SK-N-SH (cell line): ENCODE measurements around the gene MOCS2. TPM values are rescaled to one million over a fixed set of nuclear protein-coding genes. Genes with fewer than 3 reads are reported as not detected.

Experiments
- CTCF ChIA-PET: fragments of 300-600, 350-600 bp; formaldehyde crosslinking; extraction: SDS; loops from one replicate; lab custom pipeline; 2021; lab: Yijun Ruan, JAX
- POLR2A ChIA-PET: fragments of 350-600 bp; sonication (Branson Sonifier 250); formaldehyde crosslinking; extraction: SDS; loops from one replicate; lab custom pipeline; 2020; ENCODE audit warnings: antibody characterized with exemption, inconsistent platforms; lab: Yijun Ruan, JAX
- DNase-seq: peaks from one replicate; pipeline ENCODE4 v3.0.0; 2012
- H2AFZ ChIP-seq: fragments of 200-600 bp; sonication (generic); 2 replicates; pipeline ENCODE4 v1.8.1; 2016; ENCODE audit warnings: antibody characterized with exemption, mild to moderate bottlenecking, low read depth
- H3F3A ChIP-seq: fragments of 200-600 bp; sonication (generic); replicated peaks from 2 replicates; pipeline ENCODE3; 2016; ENCODE audit warnings: antibody characterized with exemption, mild to moderate bottlenecking; ENCODE audit not compliant: insufficient read depth
- H3K27ac ChIP-seq, 2 experiments: fragments of 200-500 bp in 1 of 2; fragments of 200-600 bp in 1 of 2; sonication (Bioruptor generic) in 1 of 2; sonication (generic), shearing (Covaris generic) in 1 of 2; 2 replicates each; pipeline versions ENCODE4 v1.5.1 to v1.6.1; 2014 to 2016; ENCODE audit warnings: low read depth in 2 of 2, inconsistent platforms in 1 of 2, low read length in 1 of 2, mild to moderate bottlenecking in 1 of 2, mixed read lengths in 1 of 2
- H3K27me3 ChIP-seq: fragments of 200-600 bp; sonication (generic), shearing (Covaris generic); 2 replicates; pipeline ENCODE4 v1.6.1; 2016; ENCODE audit warnings: mixed run types; ENCODE audit not compliant: insufficient read depth
- H3K36me3 ChIP-seq, 2 experiments: fragments of 200-500 bp in 1 of 2; fragments of 200-600 bp in 1 of 2; sonication (Bioruptor generic) in 1 of 2; sonication (generic) in 1 of 2; replicated peaks in 1 of 2; 2 replicates each; pipeline versions ENCODE3 to v1.5.1; 2014 to 2016; ENCODE audit warnings: low read length in 1 of 2, mild to moderate bottlenecking in 1 of 2; ENCODE audit not compliant: insufficient read depth in 2 of 2, control insufficient read depth in 1 of 2
- H3K4me1 ChIP-seq, 2 experiments: fragments of 200-500 bp in 1 of 2; fragments of 200-600 bp in 1 of 2; sonication (Bioruptor generic) in 1 of 2; sonication (generic), shearing (Covaris generic) in 1 of 2; 2 replicates each; pipeline versions ENCODE4 v1.5.1 to v1.6.1; 2014 to 2016; ENCODE audit warnings: low read depth in 1 of 2, low read length in 1 of 2, mixed run types in 1 of 2; ENCODE audit not compliant: insufficient read depth in 2 of 2, control insufficient read depth in 1 of 2
- H3K4me2 ChIP-seq: fragments of 200-600 bp; sonication (generic), shearing (Covaris generic); 2 replicates; pipeline ENCODE4 v1.6.1; 2017; ENCODE audit warnings: mixed run types
- H3K4me3 ChIP-seq, 2 experiments: fragments of 200-500 bp in 1 of 2; fragments of 200-600 bp in 1 of 2; sonication (Bioruptor generic) in 1 of 2; sonication (generic), shearing (Covaris generic) in 1 of 2; 2 replicates each; pipeline versions ENCODE4 v1.5.1 to v1.8.1; 2014 to 2016; ENCODE audit warnings: low read depth in 2 of 2, inconsistent platforms in 1 of 2, low read length in 1 of 2, mild to moderate bottlenecking in 1 of 2, mixed read lengths in 1 of 2, moderate library complexity in 1 of 2
- H3K79me2 ChIP-seq: fragments of 200-600 bp; sonication (generic); 2 replicates; pipeline ENCODE4 v1.8.1; 2017; ENCODE audit warnings: mild to moderate bottlenecking; ENCODE audit not compliant: insufficient read depth
- H3K9ac ChIP-seq: fragments of 200-600 bp; sonication (generic); 2 replicates; pipeline ENCODE4 v1.6.1; 2017; ENCODE audit warnings: mixed run types
- H3K9me2 ChIP-seq: fragments of 200-600 bp; sonication (generic); 2 replicates; pipeline ENCODE4 v1.6.1; 2017; ENCODE audit warnings: mixed run types
- H3K9me3 ChIP-seq: fragments of 200-600 bp; sonication (generic); 2 replicates; pipeline ENCODE4 v1.6.1; 2017; ENCODE audit warnings: mixed run types, mild to moderate bottlenecking, moderate library complexity
- H4K20me1 ChIP-seq: fragments of 200-600 bp; sonication (generic); 2 replicates; pipeline ENCODE4 v1.6.1; 2017; ENCODE audit warnings: mild to moderate bottlenecking, mixed run types; ENCODE audit not compliant: insufficient read depth
- CTCF ChIP-seq: fragments of 200-600 bp; sonication (generic); IDR thresholded peaks from 2 replicates; pipeline ENCODE4 v1.6.1; 2017; ENCODE audit warnings: antibody characterized with exemption, mild to moderate bottlenecking, moderate library complexity
- EZH2phosphoT487 ChIP-seq: fragments of 200-600 bp; sonication (generic); IDR thresholded peaks from 2 replicates; pipeline ENCODE4 v1.6.1; 2017; ENCODE audit warnings: low read depth, mixed run types, mild to moderate bottlenecking, antibody characterized with exemption, moderate library complexity, borderline replicate concordance
- FOSL2 ChIP-seq: IDR thresholded peaks from 2 replicates; pipeline ENCODE4 v1.4.0; 2012; ENCODE audit warnings: low read depth, mild to moderate bottlenecking, moderate library complexity, borderline replicate concordance
- FOXJ3 ChIP-seq: sonication (generic); formaldehyde crosslinking; IDR thresholded peaks from 2 replicates; pipeline ENCODE4 v1.5.1; 2020; ENCODE audit warnings: mild to moderate bottlenecking, missing genetic modification reagents
- IRF3 ChIP-seq: fragments of 150-350 bp; IDR thresholded peaks from 2 replicates; pipeline ENCODE4 v1.6.1; 2016; ENCODE audit warnings: mild to moderate bottlenecking, low read depth, low read length
- JUND ChIP-seq: IDR thresholded peaks from 2 replicates; pipeline ENCODE4 v1.4.0; 2012
- MAX ChIP-seq: IDR thresholded peaks from 2 replicates; pipeline ENCODE4 v1.4.0; 2012; ENCODE audit warnings: low read depth
- NFIC ChIP-seq: IDR thresholded peaks from 2 replicates; pipeline ENCODE4 v1.4.0; 2012; ENCODE audit warnings: borderline replicate concordance
- POLR2AphosphoS5 ChIP-seq: IDR thresholded peaks from 2 replicates; pipeline ENCODE4 v1.6.1; 2012; ENCODE audit warnings: low read depth, low read length
- RCOR1 ChIP-seq: fragments of 150-350 bp; IDR thresholded peaks from 2 replicates; pipeline ENCODE4 v1.6.1; 2017; ENCODE audit warnings: antibody characterized with exemption, low read length
- RFX5 ChIP-seq: IDR thresholded peaks from 2 replicates; pipeline ENCODE4 v1.6.1; 2012; ENCODE audit warnings: mild to moderate bottlenecking, improper control_type of control experiment, low read length
- USF1 ChIP-seq: IDR thresholded peaks from 2 replicates; pipeline ENCODE4 v1.4.0; 2012; ENCODE audit warnings: low read depth, borderline replicate concordance
- WGBS: methylation state at CpG from one replicate; pipeline ENCODE4 v1.1.6; 2017; ENCODE audit warnings: low lambda C conversion rate; 5-methylcytosine and 5-hydroxymethylcytosine counted together
- polyA plus RNA-seq, 3 experiments: library from polyadenylated mRNA; depleted of rRNA; stranded (reverse); fragments of >200 nt; gene quantifications; 2 replicates each; pipeline ENCODE4 v1.2.3, GENCODE V29; 2012

MOCS2 gene
- polyA plus RNA-seq, 1 of the 3 experiments (the other 2 are of a cell fraction): 26.4 TPM

- Histone ChIP-seq H3K9ac (no peak overlapping the region), H3K36me3 (peaks cover 42 to 69% of the 10 kb centered on the region in 2 experiments), H3K9me3 (no peaks in the 10 kb centered on the region), H3F3A (peaks cover 58% of the 10 kb centered on the region), H3K4me1 (peaks cover 0 to 25% of the 10 kb centered on the region in 2 experiments; a peak in 3 of 4 replicates), H3K4me2 (no peak overlapping the region), H3K4me3 (no peak overlapping the region), H4K20me1 (no peaks in the 10 kb centered on the region), H2AFZ (no peak overlapping the region), H3K9me2 (no peaks in the 10 kb centered on the region), H3K27ac (peak overlapping the region in 1 of 2 experiments; percentile 35; a peak in 1 of 4 replicates), H3K27me3 (no peaks in the 10 kb centered on the region), H3K79me2 (0 out of 2 replicates have a peak, but pooled peaks cover 3% of the 10 kb centered on the region)
- 71% methylated on average over 2 of the region's 2 CpGs for WGBS
- TF ChIP-seq RCOR1 (no peak), USF1 (no peak), CTCF (no peak), EZH2phosphoT487 (no peak), RFX5 (no peak), MAX (no peak), IRF3 (no peak), FOXJ3 (CRISPR knock-in tag) (no peak)
- ChIA-PET POLR2A (no interaction called here), CTCF (interaction anchor here (1.1 to 3.4 kb wide), 3 partner anchors 17 to 143 kb away, joined by 3 to 18 read pairs (median 8); partner anchors contain the start of gene MOCS2)
- DNase-seq: no peak
Observed at GRCh38 chr5:53092242-53092641, 17.3 kb downstream of the MOCS2 start.

GRCh38 chr5:53091289-53091688 is 18.3 kb downstream of the MOCS2 start:
- no peaks in the 10 kb centered on the region for H4K20me1 ChIP-seq
- POLR2A ChIA-PET: no interaction called here
- 83% methylated on average over 2 of the region's 2 CpGs for WGBS
- TF ChIP-seq JUND: peak; percentile 56; the same call in 1 of the 2 replicates
- peak; percentile 16; the same call in 1 of the 2 replicates for TF ChIP-seq FOSL2
- TF ChIP-seq POLR2AphosphoS5: no peak; the same call in 1 of the 2 replicates
- peak; percentile 73; the same call in 1 of the 2 replicates for TF ChIP-seq NFIC
- TF ChIP-seq, all 33 proteins: peak for 3
- no peaks in the 10 kb centered on the region for H3K9me2 ChIP-seq
- H3F3A ChIP-seq: peaks cover 55% of the 10 kb centered on the region
- H3K36me3 ChIP-seq: peaks cover 37 to 69% of the 10 kb centered on the region in 2 experiments
- H3K27ac ChIP-seq: peak overlapping the region in 1 of 2 experiments; percentile 35; a peak in 1 of 4 replicates
- H3K9me3 ChIP-seq: no peaks in the 10 kb centered on the region
- no peak overlapping the region for H3K4me3 ChIP-seq
- H2AFZ ChIP-seq: no peak overlapping the region
- peaks cover 0 to 25% of the 10 kb centered on the region in 2 experiments; a peak in 3 of 4 replicates for H3K4me1 ChIP-seq
- 0 out of 2 replicates have a peak, but pooled peaks cover 3% of the 10 kb centered on the region for H3K79me2 ChIP-seq
- CTCF ChIA-PET: interaction anchor here (3.4 kb wide), 1 partner anchor 142 kb away, joined by 18 read pairs; no protein-coding TSS in a partner anchor
- H3K27me3 ChIP-seq: no peaks in the 10 kb centered on the region
- DNase-seq: no peak
- H3K4me2 ChIP-seq: no peak overlapping the region
- no peak overlapping the region for H3K9ac ChIP-seq
